Stomach (tissue), 9 donors: Measurements from ENCODE around the gene PDE4C. TPM values are rescaled to one million over a fixed set of nuclear protein-coding genes. Genes with fewer than 3 reads are reported as not detected.

Experiments
- DNase-seq, 2 donors: peaks; one replicate each; pipeline versions ENCODE4 v3.0.0 to v3.0.0-alpha.2; 2013 to 2019
- H3K27ac ChIP-seq, 5 donors: fragments of 200-600 bp in 4 of 5; sonication (generic) in 4 of 5; one replicate each; pipeline ENCODE4 v1.5.1; 2013 to 2019; ENCODE audit warnings: mild to moderate bottlenecking in 1 of 5, moderate library complexity in 1 of 5
- H3K27me3 ChIP-seq, 3 donors: fragments of 200-600 bp; sonication (generic); one replicate each; pipeline ENCODE4 v1.5.1; 2017 to 2019; ENCODE audit warnings: mixed run types in 1 of 3
- H3K36me3 ChIP-seq, 4 donors: fragments of 200-600 bp; sonication (generic); 1 replicate in 3 of 4; 2 replicates in 1 of 4; pipeline ENCODE4 v1.5.1; 2016 to 2019
- H3K4me1 ChIP-seq, 4 donors: fragments of 200-600 bp; sonication (generic); one replicate each; pipeline ENCODE4 v1.5.1; 2016 to 2019
- H3K4me3 ChIP-seq, 4 donors: fragments of 200-600 bp; sonication (generic) in 3 of 4; one replicate each; pipeline ENCODE4 v1.5.1; 2016 to 2019; ENCODE audit warnings: mild to moderate bottlenecking in 1 of 4
- H3K9me3 ChIP-seq, 4 donors: fragments of 200-600 bp; sonication (generic); one replicate each; pipeline ENCODE4 v1.5.1; 2016 to 2019
- CTCF ChIP-seq, 7 experiments: fragments of 450-650 bp in 4 of 7; fragments of 200-600 bp in 3 of 7; sonication (generic) in 3 of 7; IDR thresholded peaks; one replicate each; pipeline ENCODE4 v1.5.1; 2016 to 2019; ENCODE audit warnings: antibody characterized with exemption in 7 of 7, control low read depth in 2 of 7, mild to moderate bottlenecking in 1 of 7
- EP300 ChIP-seq: sonication (generic); formaldehyde crosslinking; IDR thresholded peaks from one replicate; pipeline ENCODE4 v1.6.1; 2017; ENCODE audit warnings: antibody characterized with exemption
- POLR2A ChIP-seq, 4 donors: fragments of 450-650 bp; IDR thresholded peaks; one replicate each; pipeline ENCODE4 v1.6.1; 2016; ENCODE audit warnings: antibody characterized with exemption in 4 of 4, control low read depth in 2 of 4, mild to moderate bottlenecking in 1 of 4, moderate library complexity in 1 of 4
- POLR2AphosphoS5 ChIP-seq, 3 donors: sonication (generic); formaldehyde crosslinking; IDR thresholded peaks; one replicate each; pipeline ENCODE4 v1.6.1; 2016; ENCODE audit warnings: antibody characterized with exemption in 3 of 3
- WGBS, 5 donors: extraction: QIAGEN DNeasy Blood & Tissue Kit in 3 of 5; methylation state at CpG; one replicate each; pipeline versions ENCODE4 v1.1.5 to v1.1.7; 2013 to 2018; 5-methylcytosine and 5-hydroxymethylcytosine counted together
- intact Hi-C: fragments of 100-400 bp; cut with DNase I; formaldehyde crosslinking; loops from one replicate; pipeline ENCODE4 v1.15.1; 2023; ENCODE audit warnings: low total_unique reads
- polyA plus RNA-seq, 3 donors: library from polyadenylated mRNA; stranded (reverse); fragments of 200-250 nt; gene quantifications; one replicate each; pipeline ENCODE4 v1.2.3, GENCODE V29; 2013
- total RNA-seq, 5 donors: library from RNA; depleted of rRNA; stranded (reverse); fragments of >200 nt; gene quantifications; one replicate each; pipeline versions ENCODE4 v1.1.0 to v1.2.3, GENCODE V29; 2014 to 2016
- donor health status: healthy with polysubstance abuse.
- donor health status: Bipolar disorder and iron deficiency.
- donor health status: healthy.

PDE4C gene
- total and polyA plus RNA-seq, 8 donors, result 0.87 to 25.4 (median 7.0) TPM; not detected in 2

- Histone ChIP-seq H3K36me3 (no peaks in the 10 kb centered on the region), H3K4me3 (no peak overlapping the region), H3K27ac (no peak overlapping the region), H3K27me3 (peaks cover 17 to 99% (median 67%) of the 10 kb centered on the region in 3 donors), H3K9me3 (peaks cover 4 to 13% (median 13%) of the 10 kb centered on the region in 4 donors), H3K4me1 (peaks cover 2 to 26% (median 19%) of the 10 kb centered on the region in 4 donors)
- TF ChIP-seq EP300 (no peak), POLR2A (IDR thresholded peaks at IDR 0.05) (no peak), CTCF (IDR thresholded peaks at IDR 0.05) (no peak), POLR2AphosphoS5 (IDR thresholded peaks at IDR 0.05) (no peak)
- WGBS, 5 donors, result 81 to 91% (median 83%) methylated on average over 4 of the region's 4 CpGs
- intact Hi-C loops, result no loop called here
- DNase-seq, result no peak
Measured at GRCh38 chr19:18229915-18230314, 3.7 kb upstream of the PDE4C start.

- no peaks in the 10 kb centered on the region for H3K36me3 ChIP-seq
- intact Hi-C loops, result no loop called here
- TF ChIP-seq POLR2A (IDR thresholded peaks at IDR 0.05) (no peak), EP300 (no peak), CTCF (IDR thresholded peaks at IDR 0.05) (peak in 2 of 7 experiments; percentile 5 to 30), POLR2AphosphoS5 (IDR thresholded peaks at IDR 0.05) (no peak)
- DNase-seq, result no peak
- WGBS, 5 donors, result 52 to 77% (median 71%) methylated on average over 5 of the region's 5 CpGs
- peaks cover 17 to 99% (median 66%) of the 10 kb centered on the region in 3 donors for H3K27me3 ChIP-seq
- peaks cover 4 to 13% (median 13%) of the 10 kb centered on the region in 4 donors for H3K9me3 ChIP-seq
- no peak overlapping the region for H3K4me3 ChIP-seq
- H3K4me1 ChIP-seq, result peaks cover 5 to 31% (median 22%) of the 10 kb centered on the region in 4 donors
- H3K27ac ChIP-seq, result no peak overlapping the region
Measured at GRCh38 chr19:18229474-18229873, 3.2 kb upstream of the PDE4C start.

- peaks cover 11 to 97% (median 50%) of the 10 kb centered on the region in 3 donors for H3K27me3 ChIP-seq
- H3K36me3 ChIP-seq, result no peaks in the 10 kb centered on the region
- intact Hi-C loops, result no loop called here
- 76 to 82% (median 82%) methylated on average over 6 of the region's 6 CpGs for WGBS, 5 donors
- no peak overlapping the region for H3K27ac ChIP-seq
- no peak for DNase-seq
- H3K9me3 ChIP-seq, result peaks cover 0 to 3% (median 3%) of the 10 kb centered on the region in 4 donors
- H3K4me3 ChIP-seq, result no peak overlapping the region
- TF ChIP-seq EP300, result no peak
- no peak for TF ChIP-seq POLR2A (IDR thresholded peaks at IDR 0.05)
- TF ChIP-seq POLR2AphosphoS5 (IDR thresholded peaks at IDR 0.05), result no peak
- peaks cover 10 to 35% (median 28%) of the 10 kb centered on the region in 4 donors for H3K4me1 ChIP-seq
Measured at GRCh38 chr19:18227781-18228271, 1.6 kb upstream of the PDE4C start.

GRCh38 chr19:18226956-18227780 lies 930 bp upstream of the PDE4C start:
- Histone ChIP-seq H3K4me1 (peaks cover 10 to 31% (median 27%) of the 10 kb centered on the region in 4 donors), H3K27me3 (peaks cover 5 to 95% (median 43%) of the 10 kb centered on the region in 3 donors), H3K27ac (no peak overlapping the region), H3K4me3 (no peak overlapping the region), H3K36me3 (no peaks in the 10 kb centered on the region), H3K9me3 (no peaks in the 10 kb centered on the region)
- 80 to 86% (median 83%) methylated on average over 16 to 18 of the region's 18 CpGs for WGBS, 5 donors
- DNase-seq, result peak in 1 of 2 donors; percentile 48
- TF ChIP-seq POLR2A (IDR thresholded peaks at IDR 0.05) (no peak), EP300 (no peak), POLR2AphosphoS5 (IDR thresholded peaks at IDR 0.05) (no peak), CTCF (IDR thresholded peaks at IDR 0.05) (no peak)
- intact Hi-C loops, result no loop called here
